Choroid plexus epithelial cell (primary cell): ENCODE data around the gene URM1.

Experiments used
- DNase-seq: peaks from one replicate; pipeline ENCODE4 v3.0.0-alpha.2; 2010; ENCODE audit warnings: low read depth
- H3K4me3 ChIP-seq: 2 replicates; pipeline ENCODE4 v1.5.1; 2011; ENCODE audit warnings: low read depth, mild to moderate bottlenecking, control low read depth, low read length, moderate library complexity
- CTCF ChIP-seq: conservative IDR thresholded peaks from 2 replicates; pipeline ENCODE4 v1.5.1; 2011; ENCODE audit warnings: low read depth, mild to moderate bottlenecking, control low read depth, inconsistent platforms, low read length, moderate library complexity

The URM1 gene

GRCh38 chr9:128392302-128393144, 21.3 kb downstream of the URM1 start:
- TF ChIP-seq CTCF: no peak
- no peak overlapping the region for H3K4me3 ChIP-seq
- no peak for DNase-seq

GRCh38 chr9:128393145-128393775, 22.1 kb downstream of the URM1 start:
- no peak for DNase-seq
- no peak overlapping the region for H3K4me3 ChIP-seq
- TF ChIP-seq CTCF: no peak

GRCh38 chr9:128393970-128394369, 22.8 kb downstream of the URM1 start:
- no peak for DNase-seq
- no peak for TF ChIP-seq CTCF
- no peak overlapping the region for H3K4me3 ChIP-seq

GRCh38 chr9:128394379-128395168, 23.4 kb downstream of the URM1 start:
- H3K4me3 ChIP-seq: no peak overlapping the region

GRCh38 chr9:128396970-128397613, 25.9 kb downstream of the URM1 start:
- no peak for DNase-seq
- TF ChIP-seq CTCF: no peak

More at GRCh38 chr9:128394379-128395168, 23.4 kb downstream of the URM1 start:
- no peak for DNase-seq
- TF ChIP-seq CTCF: no peak

GRCh38 chr9:128397831-128398230, 26.7 kb downstream of the URM1 start:
- no peak for TF ChIP-seq CTCF
- no peak for DNase-seq
- H3K4me3 ChIP-seq: no peak overlapping the region

More at GRCh38 chr9:128396970-128397613, 25.9 kb downstream of the URM1 start:
- no peak overlapping the region for H3K4me3 ChIP-seq
